Heart left ventricle (tissue), 13 donors: ENCODE measurements around the gene MGAT5.

Source experiments
- POLR2A ChIP-seq, 2 donors: fragments of 450-650 bp; IDR thresholded peaks; one replicate each; pipeline ENCODE4 v1.6.1; 2017; ENCODE audit warnings: antibody characterized with exemption in 2 of 2, mild to moderate bottlenecking in 2 of 2, moderate library complexity in 2 of 2
- TF ChIP-seq, protein P1 (sequence below), 12 donors: fragments of 200-600 bp; sonication (generic) in 4 of 12; IDR thresholded peaks; one replicate each; pipeline versions ENCODE4 v1.5.0 to v1.8.0; 2018 to 2022; ENCODE audit warnings: antibody characterized with exemption in 12 of 12, mild to moderate bottlenecking in 5 of 12
- donor health status: ischemic (EF 13 %, LVEDD 7.1; RV severe dilation, severe dysfunction).
- donor health status: DM: no; HTN: yes; CAD: no.
- donor health status: DM: no; HTN: no; CAD: no.
- donor health status: ischemic (EF 25% LVEDD 6.9; RV normal size, moderate dysfunction).
- donor health status: ischemic (EF 25% LVEDD 5.7; RV mildly dilated, moderate dysfunction).
- donor health status: ischemic (EF 35%, LVEDD 5.7; RV mildly dilated, moderate dysfunction).
- donor health status: nonischemic (EF 11% LVEDD 7.7; RV severe dilation, severe dysfunction).
- donor health status: DM: yes; HTN: yes; CAD: no.
- donor health status: PGD.
- donor health status: ischemic (EF 29% LVEDD 5.4; RV normal size, mild dysfunction).
- donor health status: nonischemic (EF 23%, LVEDD 6.1; RV moderate dilation, normal function).

DNA sequence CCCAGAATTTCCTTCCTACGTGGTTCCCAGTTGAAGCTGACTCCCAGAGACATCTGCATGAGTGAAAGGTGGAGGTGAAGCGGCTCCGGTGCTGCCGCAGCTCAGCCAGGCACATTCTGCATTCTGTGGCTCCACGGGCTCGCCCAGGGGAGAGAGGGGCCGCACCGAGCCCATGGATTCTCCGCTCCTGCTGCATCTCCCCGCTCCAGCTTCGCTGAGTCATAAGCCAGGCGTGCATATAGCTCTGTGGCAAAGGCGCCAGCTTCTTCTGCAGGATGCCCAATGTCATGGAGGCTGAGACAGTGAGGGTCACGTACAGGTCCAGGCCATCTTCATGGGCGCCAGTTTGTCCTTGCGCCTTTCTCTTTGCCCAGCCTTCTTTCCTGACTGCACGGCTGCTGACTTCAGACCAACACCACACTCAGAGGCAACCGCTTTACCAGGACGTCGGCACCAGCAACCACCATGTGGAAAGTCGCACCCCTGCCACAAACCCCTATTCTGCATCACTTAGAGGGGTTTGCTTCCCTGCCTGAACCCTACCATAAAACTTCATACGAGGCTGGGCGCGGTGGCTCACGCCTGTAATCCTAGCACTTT, 215.7 kb downstream of the MGAT5 start:
- no peak for TF ChIP-seq POLR2A (IDR thresholded peaks at IDR 0.05)
- TF ChIP-seq, protein P1, sequence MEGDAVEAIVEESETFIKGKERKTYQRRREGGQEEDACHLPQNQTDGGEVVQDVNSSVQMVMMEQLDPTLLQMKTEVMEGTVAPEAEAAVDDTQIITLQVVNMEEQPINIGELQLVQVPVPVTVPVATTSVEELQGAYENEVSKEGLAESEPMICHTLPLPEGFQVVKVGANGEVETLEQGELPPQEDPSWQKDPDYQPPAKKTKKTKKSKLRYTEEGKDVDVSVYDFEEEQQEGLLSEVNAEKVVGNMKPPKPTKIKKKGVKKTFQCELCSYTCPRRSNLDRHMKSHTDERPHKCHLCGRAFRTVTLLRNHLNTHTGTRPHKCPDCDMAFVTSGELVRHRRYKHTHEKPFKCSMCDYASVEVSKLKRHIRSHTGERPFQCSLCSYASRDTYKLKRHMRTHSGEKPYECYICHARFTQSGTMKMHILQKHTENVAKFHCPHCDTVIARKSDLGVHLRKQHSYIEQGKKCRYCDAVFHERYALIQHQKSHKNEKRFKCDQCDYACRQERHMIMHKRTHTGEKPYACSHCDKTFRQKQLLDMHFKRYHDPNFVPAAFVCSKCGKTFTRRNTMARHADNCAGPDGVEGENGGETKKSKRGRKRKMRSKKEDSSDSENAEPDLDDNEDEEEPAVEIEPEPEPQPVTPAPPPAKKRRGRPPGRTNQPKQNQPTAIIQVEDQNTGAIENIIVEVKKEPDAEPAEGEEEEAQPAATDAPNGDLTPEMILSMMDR (IDR thresholded peaks at IDR 0.05): no peak
